OCI-LY7 (cell line): Measurements from ENCODE around the gene ARHGEF1. TPM values are rescaled to one million over a fixed set of nuclear protein-coding genes. Genes with fewer than 3 reads are reported as not detected.

Experiments used
- BruUV-seq: library from RNA; stranded (reverse); fragments of 400-500 nt; replicated peaks from 2 replicates; lab custom pipeline; 2021; lab: Mats Ljungman, UMichigan
- CTCF ChIA-PET: fragments of 300-600 bp; sonication (Branson Sonifier 250); formaldehyde crosslinking; loops from one replicate; lab custom pipeline; 2022; ENCODE audit warnings: antibody characterized with exemption; ENCODE audit not compliant: unreplicated experiment; lab: Charles Lee
- POLR2A ChIA-PET: fragments of 300-600 bp; sonication (Branson Sonifier 250); formaldehyde crosslinking; loops from one replicate; lab custom pipeline; 2022; ENCODE audit warnings: antibody characterized with exemption; lab: Charles Lee
- DNase-seq: peaks from one replicate; pipeline ENCODE4 v3.0.0-alpha.2; 2015; ENCODE audit warnings: low spot score
- H2AFZ ChIP-seq: fragments of 200-600 bp; sonication (generic), shearing (Covaris generic); 2 replicates; pipeline ENCODE4 v1.6.1; 2014; ENCODE audit warnings: mild to moderate bottlenecking, antibody characterized with exemption, low read length, moderate library complexity
- H3K27ac ChIP-seq: fragments of 200-600 bp; sonication (generic); 2 replicates; pipeline ENCODE4 v1.5.1; 2014; ENCODE audit warnings: mixed run types, low read depth, mild to moderate bottlenecking, moderate library complexity, low read length, inconsistent platforms; ENCODE audit not compliant: poor library complexity, severe bottlenecking
- H3K36me3 ChIP-seq: fragments of 200-600 bp; sonication (generic); 2 replicates; pipeline ENCODE4 v1.6.1; 2014; ENCODE audit warnings: mild to moderate bottlenecking, antibody characterized with exemption, low read length, moderate library complexity, mixed read lengths; ENCODE audit not compliant: insufficient read depth
- H3K4me1 ChIP-seq: fragments of 200-600 bp; sonication (generic); 2 replicates; pipeline ENCODE4 v1.5.1; 2014; ENCODE audit warnings: mild to moderate bottlenecking, low read length; ENCODE audit not compliant: insufficient read depth, poor library complexity, severe bottlenecking
- H3K4me2 ChIP-seq: fragments of 200-600 bp; sonication (generic); 2 replicates; pipeline ENCODE4 v1.6.1; 2014; ENCODE audit warnings: mild to moderate bottlenecking, low read length
- H3K4me3 ChIP-seq: fragments of 200-600 bp; sonication (generic); 2 replicates; pipeline ENCODE4 v1.5.1; 2014; ENCODE audit warnings: mild to moderate bottlenecking, low read depth, low read length; ENCODE audit not compliant: poor library complexity, severe bottlenecking
- H3K79me2 ChIP-seq: fragments of 200-600 bp; sonication (generic); 2 replicates; pipeline ENCODE4 v1.6.1; 2016; ENCODE audit warnings: low read depth, mild to moderate bottlenecking, low read length, moderate library complexity, mixed read lengths; ENCODE audit not compliant: insufficient read depth
- H3K9me2 ChIP-seq: fragments of 200-600 bp; sonication (generic); 2 replicates; pipeline ENCODE4 v1.6.1; 2016; ENCODE audit warnings: mild to moderate bottlenecking, low read length, mixed read lengths; ENCODE audit not compliant: insufficient read depth
- H3K9me3 ChIP-seq: fragments of 200-600 bp; sonication (generic); 2 replicates; pipeline ENCODE4 v1.6.1; 2014; ENCODE audit warnings: mild to moderate bottlenecking, mixed run types, low read length, mixed read lengths
- H4K20me1 ChIP-seq: fragments of 200-600 bp; sonication (generic); 2 replicates; pipeline ENCODE4 v1.6.1; 2014; ENCODE audit warnings: mild to moderate bottlenecking, antibody characterized with exemption, low read length, moderate library complexity, mixed read lengths; ENCODE audit not compliant: insufficient read depth
- EZH2phosphoT487 ChIP-seq: fragments of 200-600 bp; sonication (generic); IDR thresholded peaks from 2 replicates; pipeline ENCODE4 v1.6.1; 2018; ENCODE audit warnings: low read depth, borderline replicate concordance, mild to moderate bottlenecking, mixed run types, antibody characterized with exemption, low read length, moderate library complexity, mixed read lengths
- intact Hi-C: fragments of 100-400 bp; cut with micrococcal nuclease; formaldehyde crosslinking; loops from one replicate; pipeline ENCODE4 v1.10.0; 2022; ENCODE audit not compliant: unreplicated experiment
- total RNA-seq, 2 experiments: library from RNA; depleted of rRNA in 1 of 2; stranded (reverse); fragments of >200 nt in 1 of 2; shearing (Covaris generic) in 1 of 2; gene quantifications; 2 replicates each; pipeline ENCODE4 v1.2.3, GENCODE V29; 2014 to 2022
- TF ChIP-seq, protein P1 (sequence below): fragments of 200-600 bp; sonication (generic); conservative IDR thresholded peaks from 2 replicates; pipeline ENCODE4 v1.5.1; 2014; ENCODE audit warnings: mild to moderate bottlenecking, antibody characterized with exemption, low read length, moderate library complexity, mixed read lengths

Gene ARHGEF1
- total RNA-seq, 2 experiments from 2014 or later, result 96.9 to 297 TPM

- POLR2A ChIA-PET, result no interaction called here
- Histone ChIP-seq H3K36me3 (no peaks in the 10 kb centered on the region), H3K9me3 (no peaks in the 10 kb centered on the region), H3K4me3 (no peak overlapping the region), H4K20me1 (no peaks in the 10 kb centered on the region), H3K27ac (no peak overlapping the region), H3K9me2 (no peaks in the 10 kb centered on the region), H3K79me2 (no peaks in the 10 kb centered on the region), H3K4me2 (no peak overlapping the region), H2AFZ (no peak overlapping the region), H3K4me1 (no peaks in the 10 kb centered on the region)
- DNase-seq, result no peak
- TF ChIP-seq EZH2phosphoT487, result no peak
- TF ChIP-seq, protein P1, sequence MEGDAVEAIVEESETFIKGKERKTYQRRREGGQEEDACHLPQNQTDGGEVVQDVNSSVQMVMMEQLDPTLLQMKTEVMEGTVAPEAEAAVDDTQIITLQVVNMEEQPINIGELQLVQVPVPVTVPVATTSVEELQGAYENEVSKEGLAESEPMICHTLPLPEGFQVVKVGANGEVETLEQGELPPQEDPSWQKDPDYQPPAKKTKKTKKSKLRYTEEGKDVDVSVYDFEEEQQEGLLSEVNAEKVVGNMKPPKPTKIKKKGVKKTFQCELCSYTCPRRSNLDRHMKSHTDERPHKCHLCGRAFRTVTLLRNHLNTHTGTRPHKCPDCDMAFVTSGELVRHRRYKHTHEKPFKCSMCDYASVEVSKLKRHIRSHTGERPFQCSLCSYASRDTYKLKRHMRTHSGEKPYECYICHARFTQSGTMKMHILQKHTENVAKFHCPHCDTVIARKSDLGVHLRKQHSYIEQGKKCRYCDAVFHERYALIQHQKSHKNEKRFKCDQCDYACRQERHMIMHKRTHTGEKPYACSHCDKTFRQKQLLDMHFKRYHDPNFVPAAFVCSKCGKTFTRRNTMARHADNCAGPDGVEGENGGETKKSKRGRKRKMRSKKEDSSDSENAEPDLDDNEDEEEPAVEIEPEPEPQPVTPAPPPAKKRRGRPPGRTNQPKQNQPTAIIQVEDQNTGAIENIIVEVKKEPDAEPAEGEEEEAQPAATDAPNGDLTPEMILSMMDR, result no peak
- CTCF ChIA-PET, result no interaction called here
- intact Hi-C loops, result no loop called here
- BruUV-seq, result no TSS peak
These were observed 31.5 kb upstream of the ARHGEF1 start for GRCh38 chr19:41851456-41851855.

DNA sequence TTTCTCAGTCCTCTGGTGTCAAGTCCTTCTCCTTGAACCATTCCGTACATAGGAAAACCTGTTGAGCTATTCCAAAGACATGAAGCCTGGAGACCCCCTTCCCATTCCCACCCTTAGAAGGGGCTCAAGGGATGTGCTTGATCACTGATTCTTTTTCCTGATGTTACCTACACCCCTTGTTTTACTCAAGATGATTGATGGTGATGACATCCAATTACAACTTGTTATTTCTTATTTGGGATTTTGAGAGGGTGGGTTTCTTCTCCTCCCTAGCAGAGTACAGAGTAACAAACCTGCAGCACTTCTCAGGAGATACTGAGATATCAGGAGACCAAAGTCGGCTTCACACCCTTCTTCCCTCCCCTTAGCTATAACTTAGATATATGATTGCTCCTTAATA, 29.6 kb upstream of the ARHGEF1 start:
- POLR2A ChIA-PET, result no interaction called here
- Histone ChIP-seq H3K27ac (no peak overlapping the region), H3K9me3 (no peaks in the 10 kb centered on the region), H3K4me1 (peaks cover 13% of the 10 kb centered on the region), H4K20me1 (no peaks in the 10 kb centered on the region), H3K4me3 (no peak overlapping the region), H3K9me2 (no peaks in the 10 kb centered on the region), H2AFZ (no peak overlapping the region), H3K79me2 (no peaks in the 10 kb centered on the region), H3K4me2 (no peak overlapping the region), H3K36me3 (no peaks in the 10 kb centered on the region)
- CTCF ChIA-PET, result no interaction called here
- intact Hi-C loops, result no loop called here
- no peak for DNase-seq
- no TSS peak for BruUV-seq
- TF ChIP-seq, protein P1, result no peak
- no peak for TF ChIP-seq EZH2phosphoT487

GRCh38 chr19:41853768-41854167, 29.2 kb upstream of the ARHGEF1 start:
- no peaks in the 10 kb centered on the region for H4K20me1 ChIP-seq
- H3K36me3 ChIP-seq, result no peaks in the 10 kb centered on the region
- BruUV-seq, result no TSS peak
- intact Hi-C loops, result no loop called here
- ChIA-PET CTCF (no interaction called here), POLR2A (no interaction called here)
- no peak for DNase-seq
- H3K4me1 ChIP-seq, result peaks cover 16% of the 10 kb centered on the region
- TF ChIP-seq, protein P1, result no peak
- TF ChIP-seq EZH2phosphoT487, result no peak
- no peak overlapping the region for H3K4me3 ChIP-seq
- no peak overlapping the region for H3K4me2 ChIP-seq
- H3K79me2 ChIP-seq, result no peaks in the 10 kb centered on the region
- no peak overlapping the region for H2AFZ ChIP-seq
- no peaks in the 10 kb centered on the region for H3K9me3 ChIP-seq
- H3K27ac ChIP-seq, result no peak overlapping the region
- no peaks in the 10 kb centered on the region for H3K9me2 ChIP-seq
